ENCODE measurements around the gene RNF223.

RNF223 gene

DNA sequence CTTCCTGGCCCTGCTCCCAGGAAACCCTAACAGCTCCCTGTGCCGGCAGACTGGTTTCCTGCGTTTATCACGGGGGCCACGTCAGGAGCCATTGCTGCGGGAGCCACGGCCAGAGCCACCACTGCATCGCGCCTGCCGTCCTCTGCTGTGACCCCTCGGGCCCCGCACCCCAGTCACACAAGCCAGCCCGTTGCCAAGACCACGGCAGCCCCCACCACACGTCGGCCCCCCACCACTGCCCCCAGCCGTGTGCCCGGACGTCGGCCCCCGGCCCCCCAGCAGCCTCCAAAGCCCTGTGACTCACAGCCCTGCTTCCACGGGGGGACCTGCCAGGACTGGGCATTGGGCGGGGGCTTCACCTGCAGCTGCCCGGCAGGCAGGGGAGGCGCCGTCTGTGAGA lies 26.1 kb downstream of the RNF223 start:
- H3K27ac ChIP-seq: no peak overlapping the region
- no peak for TF ChIP-seq CTCF (conservative IDR thresholded peaks at IDR 0.05)

DNA sequence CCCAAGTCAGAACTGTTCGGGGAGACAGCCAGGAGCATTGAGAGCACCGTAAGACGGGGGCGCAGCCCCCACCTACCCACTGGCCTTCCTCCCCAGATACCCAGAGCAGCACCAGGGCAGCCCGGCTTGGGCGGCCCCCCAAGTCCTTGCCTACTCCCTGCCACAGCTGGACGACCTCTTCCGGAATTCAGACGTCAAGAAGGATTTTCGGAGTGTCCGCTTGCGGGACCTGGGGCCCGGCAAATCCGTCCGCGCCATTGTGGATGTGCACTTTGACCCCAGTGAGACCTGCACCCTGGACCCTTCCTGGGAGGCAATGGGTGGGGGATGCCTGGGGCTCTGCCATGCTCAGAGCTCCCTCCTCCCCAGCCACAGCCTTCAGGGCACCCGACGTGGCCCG lies 26.7 kb downstream of the RNF223 start:
- no peak overlapping the region for H3K27ac ChIP-seq
- TF ChIP-seq CTCF (conservative IDR thresholded peaks at IDR 0.05): no peak

DNA sequence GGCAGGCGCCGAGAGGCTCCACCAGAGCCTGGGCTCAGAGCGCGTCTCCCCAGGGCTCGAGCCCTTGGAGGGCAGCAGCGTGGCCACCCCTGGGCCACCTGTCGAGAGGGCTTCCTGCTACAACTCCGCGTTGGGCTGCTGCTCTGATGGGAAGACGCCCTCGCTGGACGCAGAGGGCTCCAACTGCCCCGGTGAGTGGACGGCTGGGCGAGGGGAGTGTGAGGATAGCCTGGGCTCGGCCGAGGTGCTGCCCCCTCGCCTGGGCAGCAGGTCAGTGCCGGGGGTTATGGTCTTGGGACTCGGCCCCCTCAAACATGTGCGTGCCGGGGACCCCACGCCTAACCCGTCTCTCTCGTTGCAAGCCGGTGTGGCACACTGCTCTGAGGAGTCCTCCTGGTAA lies 27.3 kb downstream of the RNF223 start:
- TF ChIP-seq CTCF (conservative IDR thresholded peaks at IDR 0.05): no peak
- H3K27ac ChIP-seq: no peak overlapping the region

- H3K27ac ChIP-seq: no peak overlapping the region
- TF ChIP-seq CTCF (conservative IDR thresholded peaks at IDR 0.05): no peak
Observed at GRCh38 chr1:1046243-1046642, 27.9 kb downstream of the RNF223 start.

GRCh38 chr1:1045129-1045528 lies 29.0 kb downstream of the RNF223 start:
- no peak overlapping the region for H3K27ac ChIP-seq
- no peak for TF ChIP-seq CTCF (conservative IDR thresholded peaks at IDR 0.05)

- TF ChIP-seq CTCF (conservative IDR thresholded peaks at IDR 0.05): no peak
- H3K27ac ChIP-seq: no peak overlapping the region
Observed at GRCh38 chr1:1044455-1045078, 29.5 kb downstream of the RNF223 start.

GRCh38 chr1:1043921-1044320 lies 30.2 kb downstream of the RNF223 start:
- TF ChIP-seq CTCF (conservative IDR thresholded peaks at IDR 0.05): no peak
- H3K27ac ChIP-seq: no peak overlapping the region
